ENCODE results near the gene SEC24D. TPM values are rescaled to one million over a fixed set of nuclear protein-coding genes. Genes with fewer than 3 reads are reported as not detected.

SEC24D gene
- total and polyA plus RNA-seq, 2 experiments from 2014 or later, result 37.6 to 94.8 TPM

GRCh38 chr4:118711052-118711451 is 124.9 kb downstream of the SEC24D start (continued):
- TF ChIP-seq ETS1 (IDR thresholded peaks at IDR 0.05), result no peak

- Histone ChIP-seq H2AFZ (no peak overlapping the region), H3K4me1 (ENCODE audit: insufficient read depth) (no peaks in the 10 kb centered on the region), H3K27ac (ENCODE audit: low read depth) (no peak overlapping the region), H3K27me3 (ENCODE audit: insufficient read depth) (no peaks in the 10 kb centered on the region), H3F3A (replicated peaks; ENCODE audit: low read depth) (no peaks in the 10 kb centered on the region), H3K79me2 (replicated peaks; ENCODE audit: insufficient read depth) (no peaks in the 10 kb centered on the region; the same call in 1 of the 2 replicates), H3K4me2 (no peak overlapping the region), H3K36me3 (ENCODE audit: insufficient read depth) (peaks cover 14% of the 10 kb centered on the region), H4K20me1 (replicated peaks; ENCODE audit: insufficient read depth) (no peaks in the 10 kb centered on the region), H3K9me2 (ENCODE audit: insufficient read depth) (no peaks in the 10 kb centered on the region), H3K4me3 (no peak overlapping the region)
- H3K4me3 Mint-ChIP-seq, result no peak overlapping the region
- DNase-seq (ENCODE audit: low spot score) (no peak), ATAC-seq (no peak)
- peaks cover 1% of the 10 kb centered on the region for H3K27me3 Mint-ChIP-seq (ENCODE audit: insufficient read depth, low read depth, poor library complexity)
- no peaks in the 10 kb centered on the region for H3K4me1 Mint-ChIP-seq
- H3K27ac Mint-ChIP-seq, result no peak overlapping the region
- no peaks in the 10 kb centered on the region for H3K9me3 Mint-ChIP-seq
- peaks cover 41% of the 10 kb centered on the region for H3K36me3 Mint-ChIP-seq (ENCODE audit: low read depth)
- no peak for TF ChIP-seq EZH2 (IDR thresholded peaks at IDR 0.05; ENCODE audit: low read depth, unreplicated experiment)
- no peak for TF ChIP-seq EZH2phosphoT487 (IDR thresholded peaks at IDR 0.05; ENCODE audit: unreplicated experiment)
- TF ChIP-seq CTCF (conservative IDR thresholded peaks at IDR 0.05; ENCODE audit: low read depth in 2 of 2), result no peak
- TF ChIP-seq REST (IDR thresholded peaks at IDR 0.05; ENCODE audit: unreplicated experiment), result no peak
- no peak for TF ChIP-seq ETS1 (IDR thresholded peaks at IDR 0.05)
- no peak for TF ChIP-seq ZNF331 (CRISPR knock-in tag; IDR thresholded peaks at IDR 0.05; ENCODE audit: low read depth)
- no peak for TF ChIP-seq CREB1 (CRISPR knock-in tag; IDR thresholded peaks at IDR 0.05; ENCODE audit: low read depth)
- TF ChIP-seq JUNB (IDR thresholded peaks at IDR 0.05; ENCODE audit: unreplicated experiment), result no peak
- TF ChIP-seq NANOG (IDR thresholded peaks at IDR 0.05; ENCODE audit: borderline replicate concordance), result no peak
- TF ChIP-seq POLR2AphosphoS5 (IDR thresholded peaks at IDR 0.05; ENCODE audit: low read depth), result no peak
- no peak for TF ChIP-seq STAT1 (IDR thresholded peaks at IDR 0.05; ENCODE audit: unreplicated experiment)
- no peak for TF ChIP-seq ZNF462 (CRISPR knock-in tag; IDR thresholded peaks at IDR 0.05)
Observed at GRCh38 chr4:118703118-118703517, 132.8 kb downstream of the SEC24D start.
